ENCODE data around the gene PLEKHA7. TPM values are rescaled to one million over a fixed set of nuclear protein-coding genes. Genes with fewer than 3 reads are reported as not detected.
"Not testable (repeated sequence)": the region's sequence is repeated elsewhere in the genome, so short reads cannot be mapped to it uniquely, and the experiment has no call there.

The PLEKHA7 gene
- total and polyA plus RNA-seq, 5 donors from 2014 or later, result 0.48 to 1.8 (median 0.73) TPM

DNA sequence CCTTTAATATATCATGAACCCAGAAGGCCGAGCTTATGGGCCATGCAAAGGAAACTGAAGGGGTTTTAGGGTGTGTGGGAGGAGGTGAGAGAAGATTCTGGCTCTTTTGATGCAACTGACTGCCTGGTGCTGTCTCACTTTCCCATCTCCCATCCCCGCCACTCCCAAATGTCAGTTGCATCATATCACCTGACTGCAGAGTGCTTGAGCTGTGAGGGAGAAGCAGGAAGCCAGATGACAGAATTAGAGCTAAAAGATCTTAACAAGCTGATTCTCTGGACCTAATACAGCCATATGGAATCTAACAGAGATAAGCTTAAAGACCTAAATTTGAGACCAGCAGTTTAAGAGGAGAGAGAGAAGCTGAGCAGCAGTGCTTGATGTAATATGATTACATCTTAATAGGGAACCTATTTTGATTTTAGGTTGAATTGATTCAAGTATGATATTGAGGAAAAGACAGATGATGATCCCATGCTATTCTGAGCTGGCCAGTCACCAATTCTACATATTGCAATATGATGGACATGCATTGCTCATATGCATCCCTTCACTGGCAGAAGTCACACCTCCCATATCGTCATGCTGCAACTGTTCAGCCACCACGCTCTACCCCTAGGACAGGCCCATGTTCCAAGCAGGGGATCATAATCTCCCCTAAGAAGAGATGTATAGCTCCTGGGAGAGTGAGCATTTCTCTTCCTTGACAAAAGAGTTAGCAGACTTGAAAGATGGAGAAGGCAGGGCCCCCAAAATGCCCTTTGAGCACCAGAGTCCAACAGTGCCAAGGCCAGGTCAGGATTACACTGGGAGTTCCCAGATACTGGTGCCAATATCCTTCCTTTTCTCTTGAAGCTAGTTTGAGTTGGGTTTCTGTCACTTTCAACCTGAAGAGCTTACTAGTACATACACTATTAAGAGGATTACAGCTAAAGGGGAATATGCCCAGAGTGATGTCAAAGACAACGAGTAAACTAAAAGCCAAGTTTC, 44.9 kb downstream of the PLEKHA7 start:
- Histone ChIP-seq H3K36me3 (ENCODE audit: control insufficient read depth, insufficient read depth, low read length) (no peaks in the 10 kb centered on the region), H3K27me3 (ENCODE audit: control insufficient read depth, insufficient read depth, low read length) (no peaks in the 10 kb centered on the region), H3K4me1 (ENCODE audit: control insufficient read depth, insufficient read depth, low read length, poor library complexity, severe bottlenecking) (no peaks in the 10 kb centered on the region), H3K9me3 (ENCODE audit: control insufficient read depth in 2 of 2, low read length in 2 of 2) (no peaks in the 10 kb centered on the region), H3K27ac (ENCODE audit: insufficient read depth, low read length, poor library complexity, severe bottlenecking) (no peak overlapping the region), H3K4me3 (ENCODE audit: low read depth, low read length) (no peak overlapping the region)
- H3K27me3 Mint-ChIP-seq, result peaks cover 4% of the 10 kb centered on the region
- DNase-seq (no peak), ATAC-seq (ENCODE audit: low read depth in 2 of 2) (no peak)
- no peak overlapping the region for H3K27ac Mint-ChIP-seq
- no peaks in the 10 kb centered on the region for H3K36me3 Mint-ChIP-seq
- H3K9me3 Mint-ChIP-seq, result peaks cover 0 to 2% (median 0%) of the 10 kb centered on the region in 7 donors
- no peak overlapping the region for H3K4me3 Mint-ChIP-seq
- no peaks in the 10 kb centered on the region for H3K4me1 Mint-ChIP-seq

DNA sequence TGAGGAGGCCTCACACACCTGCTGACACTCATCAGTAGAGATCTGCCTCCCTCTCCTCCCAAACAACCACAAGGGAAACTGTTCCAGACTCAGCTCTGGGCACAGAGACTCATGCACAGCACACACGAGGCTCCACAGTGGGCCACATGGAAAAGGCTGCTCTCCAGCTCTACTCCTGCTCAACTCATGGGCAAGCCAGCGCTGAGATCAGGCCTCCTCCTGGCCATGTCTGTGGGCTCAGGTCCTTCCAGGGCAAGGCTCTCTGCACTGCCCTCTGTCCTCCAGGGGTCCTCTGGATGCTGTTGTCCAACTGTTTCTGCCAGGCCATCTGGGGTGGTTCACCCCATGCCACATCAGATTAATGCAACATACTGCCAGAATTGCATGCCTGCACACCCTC, 46.0 kb downstream of the PLEKHA7 start:
- Mint-ChIP-seq H3K27me3 (peaks cover 4% of the 10 kb centered on the region), H3K4me1 (peaks cover 0 to 7% (median 0%) of the 10 kb centered on the region in 4 donors), H3K36me3 (no peaks in the 10 kb centered on the region), H3K4me3 (no peak overlapping the region), H3K9me3 (peaks cover 0 to 2% (median 0%) of the 10 kb centered on the region in 7 donors), H3K27ac (no peak overlapping the region)
- Histone ChIP-seq H3K4me1 (ENCODE audit: control insufficient read depth, insufficient read depth, low read length, poor library complexity, severe bottlenecking) (no peaks in the 10 kb centered on the region), H3K27me3 (ENCODE audit: control insufficient read depth, insufficient read depth, low read length) (no peaks in the 10 kb centered on the region), H3K4me3 (ENCODE audit: low read depth, low read length) (no peak overlapping the region), H3K9me3 (ENCODE audit: control insufficient read depth in 2 of 2, low read length in 2 of 2) (no peaks in the 10 kb centered on the region), H3K36me3 (ENCODE audit: control insufficient read depth, insufficient read depth, low read length) (no peaks in the 10 kb centered on the region), H3K27ac (ENCODE audit: insufficient read depth, low read length, poor library complexity, severe bottlenecking) (no peak overlapping the region)
- DNase-seq (no peak), ATAC-seq (ENCODE audit: low read depth in 2 of 2) (no peak)

DNA sequence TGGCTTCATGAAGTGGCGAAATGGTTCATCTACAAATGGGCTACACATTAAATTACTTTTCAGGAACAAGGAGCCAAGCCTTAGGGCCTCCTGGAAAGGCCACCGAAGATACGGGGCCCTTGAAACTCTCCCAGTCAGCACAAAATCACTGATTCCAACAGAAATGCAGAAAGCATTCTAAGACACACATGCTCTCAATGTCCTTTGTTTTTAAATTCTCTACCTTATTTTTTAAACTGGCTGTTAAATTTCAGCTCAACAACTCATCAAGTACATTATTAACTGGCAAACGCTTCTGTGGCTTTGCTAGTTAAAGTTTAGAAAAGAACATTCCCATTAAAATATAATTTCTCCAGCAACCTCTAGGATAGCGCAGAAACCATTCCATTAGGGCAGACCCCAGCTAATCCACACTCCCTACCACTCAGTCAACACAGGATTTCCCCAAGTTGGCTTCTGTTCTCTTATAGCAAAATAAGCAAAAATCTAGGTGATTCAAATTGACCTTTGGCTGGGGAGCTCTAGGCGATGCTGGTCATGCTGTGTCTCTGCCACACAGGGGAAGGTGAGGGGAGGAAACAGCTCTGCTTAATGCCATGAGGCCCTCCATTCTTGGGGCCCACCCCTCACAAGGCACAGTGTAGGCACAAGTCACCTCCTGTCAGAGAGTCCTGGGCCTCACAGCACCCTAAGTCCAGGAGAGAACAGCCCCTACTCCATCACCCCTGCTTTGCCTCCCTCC, 47.1 kb downstream of the PLEKHA7 start:
- no peak overlapping the region for H3K4me3 Mint-ChIP-seq
- ATAC-seq (ENCODE audit: low read depth in 2 of 2), result no peak

DNA sequence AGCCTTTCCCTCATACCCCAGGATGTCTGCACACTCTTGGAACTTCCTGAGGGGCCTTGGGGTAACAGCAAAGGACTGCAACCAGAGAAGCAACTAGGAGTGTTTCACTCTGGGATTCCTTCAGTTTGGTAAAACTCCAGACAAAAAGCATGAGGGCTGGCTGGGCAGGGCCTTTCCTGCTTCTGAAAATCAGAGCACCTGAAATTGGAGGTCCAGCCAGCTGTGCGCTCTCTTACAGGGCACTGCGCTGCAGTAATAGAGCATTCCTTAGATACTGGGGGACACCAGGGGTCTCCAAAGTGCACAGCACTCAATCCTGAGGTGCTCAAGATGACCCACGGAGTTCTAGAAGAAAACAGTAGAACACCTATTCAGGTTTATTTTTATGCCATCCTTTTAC, 49.7 kb downstream of the PLEKHA7 start:
- no peak overlapping the region for H3K4me3 ChIP-seq (ENCODE audit: low read depth, low read length)
- no peaks in the 10 kb centered on the region for H3K27me3 ChIP-seq (ENCODE audit: control insufficient read depth, insufficient read depth, low read length)
- H3K27ac ChIP-seq (ENCODE audit: insufficient read depth, low read length, poor library complexity, severe bottlenecking), result no peak overlapping the region
- H3K4me1 Mint-ChIP-seq, result peaks cover 0 to 7% (median 0%) of the 10 kb centered on the region in 4 donors
- H3K36me3 Mint-ChIP-seq, result no peaks in the 10 kb centered on the region
- no peak overlapping the region for H3K4me3 Mint-ChIP-seq
- peaks cover 0 to 2% (median 0%) of the 10 kb centered on the region in 7 donors for H3K9me3 Mint-ChIP-seq
- no peak for DNase-seq
- no peaks in the 10 kb centered on the region for H3K36me3 ChIP-seq (ENCODE audit: control insufficient read depth, insufficient read depth, low read length)
- no peak overlapping the region for H3K27ac Mint-ChIP-seq
- no peaks in the 10 kb centered on the region for H3K27me3 Mint-ChIP-seq
- ATAC-seq (ENCODE audit: low read depth in 2 of 2), result no peak
- H3K9me3 ChIP-seq (ENCODE audit: control insufficient read depth in 2 of 2, low read length in 2 of 2), result no peaks in the 10 kb centered on the region
- no peaks in the 10 kb centered on the region for H3K4me1 ChIP-seq (ENCODE audit: control insufficient read depth, insufficient read depth, low read length, poor library complexity, severe bottlenecking)

More for the DNA sequence above, 47.1 kb downstream of the PLEKHA7 start:
- Mint-ChIP-seq H3K36me3 (no peaks in the 10 kb centered on the region), H3K9me3 (peaks cover 0 to 2% (median 0%) of the 10 kb centered on the region in 7 donors), H3K27me3 (peaks cover 4% of the 10 kb centered on the region), H3K27ac (no peak overlapping the region), H3K4me1 (peaks cover 0 to 7% (median 0%) of the 10 kb centered on the region in 4 donors)
- no peaks in the 10 kb centered on the region for H3K36me3 ChIP-seq (ENCODE audit: control insufficient read depth, insufficient read depth, low read length)
- no peaks in the 10 kb centered on the region for H3K4me1 ChIP-seq (ENCODE audit: control insufficient read depth, insufficient read depth, low read length, poor library complexity, severe bottlenecking)
- H3K4me3 ChIP-seq (ENCODE audit: low read depth, low read length), result no peak overlapping the region
- no peak overlapping the region for H3K27ac ChIP-seq (ENCODE audit: insufficient read depth, low read length, poor library complexity, severe bottlenecking)
- H3K27me3 ChIP-seq (ENCODE audit: control insufficient read depth, insufficient read depth, low read length), result no peaks in the 10 kb centered on the region
- H3K9me3 ChIP-seq (ENCODE audit: control insufficient read depth in 2 of 2, low read length in 2 of 2), result no peaks in the 10 kb centered on the region
- no peak for DNase-seq

DNA sequence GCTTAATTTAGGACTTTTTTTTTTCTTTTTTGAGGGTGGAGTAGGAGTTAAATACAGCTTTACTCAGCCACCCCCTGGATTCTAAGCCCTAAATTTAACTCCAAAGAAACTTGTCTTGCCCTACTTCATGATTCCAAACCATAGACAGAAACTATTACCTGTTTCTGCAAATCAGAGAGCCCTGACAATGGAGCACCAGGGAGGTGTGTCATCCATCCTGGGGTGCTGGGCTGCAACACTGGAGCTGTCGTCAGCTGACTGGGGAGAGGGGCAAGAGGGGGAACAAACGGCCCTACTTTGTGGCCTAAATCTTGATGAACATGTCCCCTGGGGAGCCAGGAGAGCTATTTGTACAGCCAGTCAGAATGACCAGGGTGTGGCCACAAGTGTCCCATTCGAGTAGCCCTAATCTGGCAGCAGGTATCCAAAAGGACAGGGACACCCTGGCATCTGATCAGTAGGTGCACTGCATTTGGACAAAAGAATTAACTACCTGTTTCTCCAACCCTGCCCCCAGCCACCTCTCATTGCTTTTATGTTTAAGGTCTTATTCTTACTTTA, 50.8 kb downstream of the PLEKHA7 start:
- H3K36me3 Mint-ChIP-seq, result no peaks in the 10 kb centered on the region
- H3K4me1 Mint-ChIP-seq, result peaks cover 0 to 7% (median 0%) of the 10 kb centered on the region in 4 donors
- no peak overlapping the region for H3K4me3 Mint-ChIP-seq
- ATAC-seq (ENCODE audit: low read depth in 2 of 2) (no peak), DNase-seq (no peak)
- Histone ChIP-seq H3K27me3 (ENCODE audit: control insufficient read depth, insufficient read depth, low read length) (no peaks in the 10 kb centered on the region), H3K36me3 (ENCODE audit: control insufficient read depth, insufficient read depth, low read length) (no peaks in the 10 kb centered on the region), H3K9me3 (ENCODE audit: control insufficient read depth in 2 of 2, low read length in 2 of 2) (no peaks in the 10 kb centered on the region), H3K4me3 (ENCODE audit: low read depth, low read length) (no peak overlapping the region), H3K4me1 (ENCODE audit: control insufficient read depth, insufficient read depth, low read length, poor library complexity, severe bottlenecking) (no peaks in the 10 kb centered on the region), H3K27ac (ENCODE audit: insufficient read depth, low read length, poor library complexity, severe bottlenecking) (no peak overlapping the region)
- no peaks in the 10 kb centered on the region for H3K27me3 Mint-ChIP-seq
- H3K27ac Mint-ChIP-seq, result no peak overlapping the region
- H3K9me3 Mint-ChIP-seq, result peaks cover 0 to 2% (median 0%) of the 10 kb centered on the region in 7 donors

DNA sequence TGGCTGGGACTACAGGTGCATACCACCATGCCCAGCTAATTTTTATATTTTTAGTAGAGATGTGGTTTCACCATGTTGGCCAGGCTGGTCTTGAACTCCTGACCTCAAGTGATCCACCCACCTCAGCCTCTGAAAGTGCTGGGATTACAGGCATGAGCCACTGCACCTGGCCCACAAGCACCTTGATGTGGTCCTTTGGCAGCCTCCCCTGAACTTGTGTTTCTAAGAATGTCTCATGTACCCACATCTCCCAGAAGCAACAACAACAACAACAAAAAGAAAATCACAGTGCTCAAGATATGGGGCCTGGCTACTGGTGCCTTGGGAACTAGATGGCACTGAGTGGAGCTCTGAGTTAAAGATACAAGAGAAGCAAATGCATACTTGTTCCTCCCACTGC, 51.6 kb downstream of the PLEKHA7 start:
- not testable (repeated sequence) for H3K27me3 ChIP-seq (ENCODE audit: control insufficient read depth, insufficient read depth, low read length); H3K9me3 ChIP-seq (ENCODE audit: control insufficient read depth in 2 of 2, low read length in 2 of 2); H3K4me1 ChIP-seq (ENCODE audit: control insufficient read depth, insufficient read depth, low read length, poor library complexity, severe bottlenecking); H3K27me3 Mint-ChIP-seq; ATAC-seq (ENCODE audit: low read depth in 2 of 2); H3K36me3 Mint-ChIP-seq; H3K4me1 Mint-ChIP-seq; H3K9me3 Mint-ChIP-seq; H3K36me3 ChIP-seq (ENCODE audit: control insufficient read depth, insufficient read depth, low read length); H3K4me3 ChIP-seq (ENCODE audit: low read depth, low read length); H3K27ac ChIP-seq (ENCODE audit: insufficient read depth, low read length, poor library complexity, severe bottlenecking)
- peak in 1 of 3 donors; percentile 23 for DNase-seq
- Mint-ChIP-seq H3K4me3 (peak overlapping the region in 1 of 4 donors; percentile 3), H3K27ac (peak overlapping the region in 1 of 3 donors; percentile 18)

DNA sequence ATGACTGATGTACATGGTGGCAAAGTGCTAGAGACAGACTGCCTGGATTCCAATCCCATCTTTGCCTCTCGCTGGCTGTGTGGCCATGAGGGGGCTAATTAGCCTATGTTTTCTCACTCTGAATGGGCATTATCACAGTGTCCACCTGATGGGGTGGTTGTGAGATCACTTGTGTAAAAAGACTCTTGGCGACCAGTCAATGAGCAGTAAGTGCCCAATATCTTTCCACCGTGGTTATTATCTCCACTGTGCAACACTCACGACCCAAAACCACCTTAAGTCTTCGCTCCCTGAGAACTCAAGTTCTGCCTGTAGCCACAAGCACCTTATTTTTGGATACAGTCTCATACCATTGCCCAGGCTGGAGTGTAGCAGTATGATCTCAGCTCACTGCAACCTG, 52.1 kb downstream of the PLEKHA7 start:
- H3K27me3 ChIP-seq (ENCODE audit: control insufficient read depth, insufficient read depth, low read length), result no peaks in the 10 kb centered on the region
- Mint-ChIP-seq H3K27me3 (no peaks in the 10 kb centered on the region), H3K36me3 (no peaks in the 10 kb centered on the region), H3K9me3 (peaks cover 0 to 2% (median 0%) of the 10 kb centered on the region in 7 donors), H3K27ac (no peak overlapping the region), H3K4me3 (no peak overlapping the region), H3K4me1 (peaks cover 0 to 7% (median 0%) of the 10 kb centered on the region in 4 donors)
- H3K4me3 ChIP-seq (ENCODE audit: low read depth, low read length), result no peak overlapping the region
- H3K36me3 ChIP-seq (ENCODE audit: control insufficient read depth, insufficient read depth, low read length), result no peaks in the 10 kb centered on the region
- no peak overlapping the region for H3K27ac ChIP-seq (ENCODE audit: insufficient read depth, low read length, poor library complexity, severe bottlenecking)
- H3K9me3 ChIP-seq (ENCODE audit: control insufficient read depth in 2 of 2, low read length in 2 of 2), result no peaks in the 10 kb centered on the region
- DNase-seq (no peak), ATAC-seq (ENCODE audit: low read depth in 2 of 2) (no peak)
- no peaks in the 10 kb centered on the region for H3K4me1 ChIP-seq (ENCODE audit: control insufficient read depth, insufficient read depth, low read length, poor library complexity, severe bottlenecking)
